OCI-LY1 (cell line): ENCODE measurements around the gene BCAR1.

Experiments used
- CTCF ChIP-seq: fragments of 200-600 bp; sonication (generic), shearing (Covaris generic); IDR thresholded peaks from 2 replicates; pipeline ENCODE4 v1.5.1; 2017; ENCODE audit warnings: mild to moderate bottlenecking, antibody characterized with exemption, low read length, moderate library complexity, mixed read lengths
- EZH2 ChIP-seq: fragments of 200-600 bp; sonication (generic), shearing (Covaris generic); IDR thresholded peaks from 2 replicates; pipeline ENCODE4 v1.8.0; 2017; ENCODE audit warnings: borderline replicate concordance, mixed run types, mild to moderate bottlenecking, antibody characterized with exemption, low read length, moderate library complexity, mixed read lengths

DNA sequence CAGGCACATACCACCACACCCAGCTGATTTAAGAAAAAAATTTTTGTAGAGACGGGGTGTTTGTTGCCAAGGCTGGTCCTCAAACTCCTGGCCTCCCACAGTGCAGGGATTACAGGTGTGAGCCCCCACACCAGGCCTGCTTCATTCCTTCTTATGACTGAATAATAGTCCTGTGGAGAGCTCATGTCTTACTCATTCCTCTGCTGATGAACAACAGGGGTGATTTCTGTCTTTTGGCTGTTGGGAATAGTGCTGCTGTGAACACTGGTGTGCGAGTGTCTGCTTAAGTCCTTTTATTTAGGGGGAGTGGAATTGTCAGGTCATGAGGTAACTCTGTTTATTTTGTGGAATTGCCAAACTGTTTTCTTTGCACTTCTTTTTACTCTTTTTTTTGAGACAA is 35.3 kb downstream of the BCAR1 start:
- TF ChIP-seq CTCF (no peak), EZH2 (no peak)
